Activated T-cell treated with anti-CD3 and anti-CD28 coated beads for 48 hours (primary cell): ENCODE data around the gene PABPN1L.

Experiments used
- DNase-seq: peaks from one replicate; pipeline ENCODE4 v3.0.0-alpha.2; 2020; ENCODE audit warnings: low read depth

The PABPN1L gene, protein sequence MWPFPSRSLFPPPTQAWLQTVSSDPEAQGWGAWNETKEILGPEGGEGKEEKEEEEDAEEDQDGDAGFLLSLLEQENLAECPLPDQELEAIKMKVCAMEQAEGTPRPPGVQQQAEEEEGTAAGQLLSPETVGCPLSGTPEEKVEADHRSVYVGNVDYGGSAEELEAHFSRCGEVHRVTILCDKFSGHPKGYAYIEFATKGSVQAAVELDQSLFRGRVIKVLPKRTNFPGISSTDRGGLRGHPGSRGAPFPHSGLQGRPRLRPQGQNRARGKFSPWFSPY

DNA sequence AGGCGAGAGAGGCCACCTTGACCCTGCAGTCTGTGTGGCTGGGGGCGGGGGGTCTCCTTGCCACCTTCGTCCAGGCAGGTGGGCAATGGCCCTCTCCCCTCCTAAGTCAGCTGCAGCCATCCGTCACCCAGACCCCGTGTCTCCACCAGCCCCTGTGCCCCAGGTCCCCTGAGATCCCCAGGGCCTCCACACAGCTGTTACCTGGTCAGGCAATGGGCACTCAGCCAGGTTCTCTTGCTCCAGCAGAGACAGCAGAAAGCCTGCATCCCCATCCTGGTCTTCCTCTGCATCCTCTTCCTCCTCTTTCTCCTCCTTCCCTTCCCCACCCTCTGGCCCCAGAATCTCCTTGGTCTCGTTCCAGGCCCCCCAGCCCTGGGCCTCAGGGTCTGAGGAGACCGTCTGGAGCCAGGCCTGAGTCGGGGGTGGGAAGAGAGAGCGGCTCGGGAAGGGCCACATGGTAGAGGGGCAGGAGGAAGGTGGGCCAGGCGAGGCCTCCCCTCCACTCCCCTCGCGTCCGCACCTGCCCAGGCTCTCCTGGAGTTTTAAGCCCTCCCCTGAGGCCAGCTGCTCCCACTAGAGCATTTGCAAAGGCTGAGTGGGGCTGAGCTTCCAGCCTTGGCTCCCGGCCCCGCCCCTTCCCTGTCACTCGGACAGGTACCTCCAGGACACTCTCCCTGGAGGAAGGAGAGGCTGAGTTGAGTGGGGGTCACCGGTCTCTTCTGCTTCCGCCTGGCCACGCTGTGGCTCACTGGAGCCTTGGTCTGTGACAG, at the start of gene PABPN1L:
Gene PABPN1L, minus strand, starts transcription at position 510 of the 770 bp plus-strand sequence. Its CDS starts 54 bp downstream, at position 456.
- DNase-seq = no peak

DNA sequence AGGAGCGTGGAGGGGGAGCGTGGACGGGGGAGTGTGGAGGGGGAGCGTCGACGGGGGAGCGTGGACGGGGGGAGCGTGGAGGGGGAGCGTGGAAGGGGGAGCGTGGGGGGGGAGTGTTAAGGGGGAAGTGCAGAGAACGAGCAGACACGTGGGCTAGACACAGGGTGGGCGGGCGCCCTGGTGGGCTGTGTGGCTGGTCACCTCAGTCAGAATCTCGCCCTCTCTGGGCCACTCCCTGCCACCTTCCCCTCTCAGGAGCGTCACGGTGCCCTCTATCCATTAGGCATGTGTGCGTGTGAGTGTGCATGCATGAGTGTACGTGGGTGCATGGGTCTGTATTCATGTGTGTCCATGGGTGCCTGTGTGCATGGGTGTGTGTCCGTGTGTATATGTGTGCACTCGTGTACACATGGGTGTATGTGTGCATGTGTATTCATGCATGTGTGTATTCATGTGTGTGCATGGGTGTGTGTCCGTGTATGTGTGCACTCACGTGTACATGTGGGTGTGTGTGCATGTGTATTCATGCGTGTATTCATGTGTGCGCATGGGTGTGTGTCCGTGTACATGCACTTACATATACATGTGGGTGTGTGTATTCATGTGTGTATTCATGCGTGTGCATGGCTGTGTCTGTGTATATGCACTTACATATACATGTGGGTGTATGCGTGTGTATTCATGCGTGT, 49.3 kb upstream of the PABPN1L start:
- no peak for DNase-seq

DNA sequence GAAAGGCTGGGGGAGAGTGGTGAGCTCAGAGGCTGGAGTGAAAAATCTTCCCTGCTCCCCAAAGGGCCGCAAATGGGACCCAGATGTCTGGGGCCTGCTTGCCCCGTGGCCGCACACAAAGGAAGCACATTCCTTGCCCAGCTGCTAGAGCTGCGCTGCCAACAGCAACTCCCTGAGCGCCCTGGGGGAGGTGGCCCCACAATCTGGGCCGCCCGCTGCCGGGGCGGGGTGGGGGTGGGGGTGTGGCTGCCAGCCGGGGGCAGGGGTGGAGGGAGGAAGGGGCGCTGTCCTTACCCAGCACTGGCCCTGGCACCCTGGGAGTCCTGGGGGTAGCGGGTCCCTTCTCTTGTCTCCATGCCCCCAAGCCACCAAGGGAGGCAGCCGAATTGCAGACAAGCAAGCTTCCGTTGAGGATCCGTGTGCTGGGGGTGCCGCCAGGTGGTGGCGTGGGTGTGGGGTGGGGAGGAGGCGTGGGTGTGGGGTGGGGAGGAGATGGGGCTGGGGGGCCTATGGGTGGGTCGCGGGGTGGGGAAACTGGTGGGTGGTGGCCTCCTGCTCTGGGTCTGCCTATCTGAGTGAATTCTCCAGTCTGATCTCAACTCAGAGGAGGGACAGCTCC, 48.4 kb upstream of the PABPN1L start:
- no peak for DNase-seq

DNA sequence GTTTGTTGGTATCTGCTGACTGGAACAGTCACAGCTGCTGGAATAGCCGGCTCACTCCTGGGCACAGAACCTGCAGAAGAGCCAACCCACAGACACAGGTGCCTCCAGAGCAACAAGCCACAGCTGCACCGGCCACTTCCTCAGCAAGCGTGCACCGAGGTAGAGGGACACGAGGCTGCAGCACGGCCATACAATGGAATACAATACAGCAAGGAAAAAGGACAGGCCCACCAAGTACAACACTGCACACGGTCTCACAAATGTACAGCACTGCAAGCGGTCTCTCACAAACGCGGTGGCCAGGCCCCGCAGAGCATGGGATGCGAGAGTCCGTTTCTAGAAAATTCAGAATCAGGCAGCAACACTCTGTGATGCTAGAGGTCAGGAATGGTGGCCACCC, 47.4 kb upstream of the PABPN1L start:
- no peak for DNase-seq

DNA sequence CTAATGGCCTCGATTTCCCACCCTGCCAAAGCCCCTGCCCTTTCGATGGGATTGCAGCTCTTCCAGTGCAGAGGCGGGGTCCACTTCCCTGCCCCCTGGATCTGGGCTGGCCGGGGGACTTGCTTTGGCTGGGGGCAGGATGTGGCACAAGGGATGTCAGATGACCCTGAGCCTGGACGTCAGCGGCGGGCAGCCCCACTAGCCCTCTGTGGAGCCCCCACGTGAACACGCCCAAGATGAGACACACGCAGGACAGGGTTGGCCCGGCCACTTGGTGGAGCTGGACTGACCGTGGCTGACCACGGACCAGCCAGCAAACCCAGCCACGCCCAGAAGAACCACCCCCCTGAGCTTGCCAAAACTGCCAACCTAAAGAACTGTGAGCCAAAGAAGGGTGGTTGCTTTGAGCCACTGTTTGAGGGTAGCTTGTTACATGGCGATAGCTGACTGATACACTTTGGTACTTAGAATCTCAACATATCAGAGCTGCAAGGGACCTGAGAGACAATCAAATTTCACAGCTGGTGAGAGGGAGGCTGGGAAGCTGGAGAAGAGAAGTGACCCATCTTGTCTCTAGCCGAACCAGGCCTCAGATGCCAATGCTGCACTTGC, 46.6 kb upstream of the PABPN1L start:
- DNase-seq = no peak

DNA sequence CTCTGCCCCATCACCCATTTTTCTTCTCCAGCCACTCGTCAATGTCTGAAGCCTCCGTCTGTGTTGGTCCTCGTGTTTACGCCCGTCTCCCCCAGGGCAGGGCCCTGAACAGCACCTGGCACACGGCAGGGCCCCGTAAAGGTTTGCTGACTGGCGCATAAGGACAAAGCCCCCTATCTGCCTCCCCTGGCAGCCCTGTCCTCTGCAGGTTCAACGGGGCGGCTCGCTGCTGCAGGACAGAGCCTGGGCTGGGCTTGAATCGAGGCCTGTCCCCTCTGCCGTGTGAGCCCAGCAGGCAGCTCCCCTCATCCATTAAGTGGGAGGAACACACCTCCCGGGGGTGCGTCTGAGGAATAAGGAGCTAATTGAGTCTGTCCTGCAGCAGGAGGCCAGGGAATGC, 46.1 kb upstream of the PABPN1L start:
- no peak for DNase-seq

DNA sequence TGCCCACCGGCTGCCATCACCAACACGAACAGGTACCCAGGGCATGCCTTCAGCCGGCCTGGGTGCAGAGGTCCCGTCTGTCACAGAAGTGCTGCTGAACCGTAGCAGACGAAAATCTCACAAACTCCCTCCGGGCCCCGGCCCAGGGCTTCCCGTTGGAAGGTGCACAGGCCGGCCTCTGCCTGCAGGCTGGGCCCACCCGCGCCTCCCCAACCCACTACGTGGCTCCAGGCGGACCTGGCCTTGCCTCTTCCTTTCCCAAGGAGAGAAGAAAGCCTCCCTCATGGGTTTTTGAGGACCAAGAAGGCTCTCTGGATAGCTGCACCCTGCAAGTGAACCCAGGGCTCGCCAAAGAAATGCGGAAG, 45.5 kb upstream of the PABPN1L start:
- DNase-seq = no peak

DNA sequence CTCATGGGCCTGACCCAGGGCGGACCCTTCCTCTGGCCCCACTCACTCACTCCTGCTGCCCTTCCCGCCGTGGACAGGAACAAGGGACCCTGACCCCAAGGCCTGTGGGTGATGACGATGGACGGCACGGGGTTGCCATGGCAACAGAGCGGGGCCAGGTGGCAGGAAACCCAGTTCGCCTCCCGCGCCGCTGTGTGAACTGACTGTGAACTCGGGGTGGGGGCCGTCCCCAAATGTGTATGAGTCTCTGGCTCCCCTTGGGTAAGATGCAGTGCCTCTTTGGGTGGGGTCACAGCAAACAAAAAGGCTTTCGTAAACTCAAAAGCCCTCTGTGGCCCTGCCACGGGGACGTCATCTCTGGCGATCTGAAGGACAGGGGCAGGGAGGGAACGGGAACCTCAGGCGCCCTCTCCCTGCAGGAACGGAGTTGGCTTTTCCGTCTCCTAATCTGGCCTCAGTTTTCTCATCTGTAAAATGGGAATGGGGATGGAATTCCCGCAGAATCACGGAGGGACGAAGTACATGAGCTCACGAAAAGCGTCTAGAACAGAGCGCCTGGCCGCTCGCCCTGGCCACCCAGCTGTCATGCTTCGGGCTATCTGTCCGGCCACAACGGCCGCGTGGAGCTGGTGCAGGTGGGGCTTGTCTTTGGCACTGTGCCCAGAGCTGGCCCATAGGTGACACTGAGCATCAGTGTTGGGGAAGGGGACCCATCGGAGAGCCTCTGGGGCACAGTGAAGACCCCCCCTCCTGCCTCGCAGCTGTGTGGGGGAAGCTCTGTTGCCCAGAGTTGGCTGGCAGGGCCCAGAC, 44.9 kb upstream of the PABPN1L start:
- DNase-seq = no peak

DNA sequence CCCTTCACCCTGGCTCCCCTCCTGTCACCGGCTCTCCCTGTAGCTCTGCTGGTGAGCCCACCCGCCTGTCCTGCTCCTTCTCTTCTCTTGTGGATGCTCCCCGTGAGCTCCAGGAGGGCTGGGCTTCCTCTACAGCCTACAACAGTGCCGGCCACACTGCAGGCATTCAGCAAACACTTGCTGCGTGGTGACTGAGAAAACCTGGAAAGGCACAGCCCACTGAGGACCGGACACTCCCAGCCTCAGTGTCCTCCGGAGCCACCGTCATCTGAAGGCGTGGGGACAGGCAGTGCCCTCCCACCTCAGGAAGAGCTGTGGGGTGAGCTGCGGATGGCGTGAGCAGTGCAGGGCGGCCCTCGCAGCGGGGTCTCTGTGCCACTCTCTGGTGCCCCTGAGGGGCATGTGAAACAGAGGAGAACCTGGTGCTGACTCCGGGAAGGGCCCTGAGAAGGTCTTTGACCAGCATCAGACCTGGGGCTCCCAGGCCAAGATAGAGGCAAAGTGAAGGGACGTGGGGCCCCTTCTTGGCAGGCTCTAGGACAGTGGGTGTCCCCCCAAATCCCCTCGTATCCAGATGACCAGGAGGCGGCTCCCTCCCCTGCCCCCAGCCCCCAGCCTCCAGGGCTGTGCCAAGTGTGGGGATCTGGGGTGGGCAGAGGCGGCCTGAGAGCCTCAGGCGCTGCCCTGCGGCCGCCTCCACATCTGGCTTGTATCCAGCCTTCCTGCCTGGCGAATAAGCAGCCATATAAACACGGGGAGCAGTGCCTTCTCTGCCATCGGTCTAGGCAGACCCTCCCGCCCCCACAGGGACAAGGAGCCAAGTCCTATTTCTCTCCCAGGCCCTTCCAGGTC, 44.0 kb upstream of the PABPN1L start:
- no peak for DNase-seq

DNA sequence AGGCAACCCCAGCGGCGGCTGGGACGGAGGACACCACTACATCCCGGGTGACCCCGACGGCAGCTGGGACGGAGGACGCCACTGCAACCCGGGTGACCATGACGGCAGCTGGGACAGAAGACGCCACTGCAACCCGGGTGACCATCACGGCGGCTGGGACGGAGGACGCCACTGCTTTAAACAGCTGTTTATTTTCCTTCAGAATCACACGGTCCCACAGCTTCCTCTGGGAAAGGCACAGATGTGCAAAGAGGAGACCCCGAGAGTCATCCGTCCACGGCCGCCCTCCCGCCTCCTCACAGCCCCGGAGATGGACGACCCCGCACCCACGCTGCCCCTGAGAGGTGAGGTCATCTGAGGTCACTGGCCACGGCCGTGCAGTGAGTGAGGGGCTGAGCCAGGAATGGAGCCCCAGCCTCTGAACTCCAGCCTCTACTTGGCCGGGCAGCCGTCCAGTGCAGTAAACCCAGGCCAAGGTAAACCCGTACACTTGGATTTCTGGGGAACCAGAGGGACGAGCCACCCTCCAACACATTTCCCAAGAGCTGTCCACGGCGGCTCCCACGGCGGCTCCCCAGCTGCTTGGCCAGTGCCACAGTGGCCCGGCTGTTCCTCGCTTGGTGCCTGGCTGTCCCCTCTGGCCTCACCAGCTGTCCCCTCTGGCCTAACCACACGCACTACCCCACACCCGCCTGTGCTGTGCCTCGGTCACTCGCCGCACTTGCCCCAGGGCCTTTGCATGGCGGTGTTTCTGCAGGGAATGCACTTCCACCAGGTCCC, 43.2 kb upstream of the PABPN1L start:
- DNase-seq = no peak

DNA sequence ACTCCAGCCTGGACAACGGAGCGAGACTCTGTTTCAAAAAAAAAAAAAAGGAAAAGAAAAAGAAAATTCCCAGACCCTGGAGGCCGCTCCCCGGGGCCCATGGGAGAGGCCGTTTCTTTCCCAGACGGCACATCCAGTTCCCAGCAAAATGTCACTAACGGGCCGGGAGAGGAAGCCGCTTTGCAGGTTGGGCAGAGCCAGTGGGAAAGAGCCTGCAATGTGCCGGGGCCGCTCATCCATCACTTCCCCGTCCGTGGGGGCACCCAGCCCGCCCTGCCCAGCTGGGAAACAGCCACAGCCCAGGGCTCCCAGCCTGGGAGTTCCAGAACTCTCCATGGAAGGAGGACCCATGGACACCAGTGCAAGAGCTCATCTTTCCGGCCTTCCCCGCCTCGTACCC, 41.8 kb upstream of the PABPN1L start:
- DNase-seq = no peak

DNA sequence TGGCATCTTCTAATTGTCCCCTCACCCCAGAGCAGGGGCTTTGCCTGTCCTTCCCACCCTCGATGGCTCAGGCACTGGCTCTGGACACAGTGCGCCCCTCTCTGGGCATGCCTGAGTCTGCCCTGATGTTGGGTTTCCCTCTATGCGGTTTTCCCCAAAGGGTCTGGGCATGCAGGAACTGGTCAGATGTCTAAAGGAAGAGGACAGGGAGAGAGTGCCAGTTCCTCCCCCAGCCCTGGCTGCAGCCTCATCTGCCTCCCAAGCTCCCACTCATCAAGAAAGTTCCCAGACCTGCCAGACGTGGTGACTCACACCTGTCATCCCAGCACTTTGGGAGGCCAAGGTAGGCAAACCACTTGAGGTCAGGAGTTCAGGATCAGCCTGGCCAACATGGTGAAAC, 41.3 kb upstream of the PABPN1L start:
- DNase-seq = no peak

DNA sequence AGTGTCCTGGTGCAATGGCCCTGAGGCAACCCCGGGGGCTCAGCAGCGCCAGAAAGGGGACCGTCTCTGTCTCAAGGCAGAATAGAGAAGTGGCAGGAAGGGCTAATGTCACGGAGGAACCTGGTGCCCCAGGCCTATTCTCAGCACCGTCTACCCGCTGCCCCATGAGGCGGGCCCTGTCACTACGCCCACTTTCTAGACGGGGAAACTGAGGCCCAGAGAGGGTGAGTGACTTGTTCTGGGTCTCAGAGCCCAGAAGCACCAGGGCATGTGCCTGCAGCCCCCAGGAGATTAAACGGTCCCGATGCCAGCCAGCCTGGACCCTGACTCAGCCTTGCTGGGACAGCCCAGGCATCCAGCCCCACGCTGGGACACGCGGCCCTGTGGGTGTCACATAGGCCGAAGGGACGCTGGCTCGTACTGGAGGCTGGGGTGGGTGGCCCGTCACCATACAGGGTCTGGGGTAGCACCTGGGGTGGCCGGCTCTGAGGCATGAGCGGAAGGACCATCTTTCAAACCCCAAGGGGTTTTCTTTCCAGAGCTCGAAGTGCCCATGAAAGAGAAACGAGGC, 40.2 kb upstream of the PABPN1L start:
- no peak for DNase-seq

DNA sequence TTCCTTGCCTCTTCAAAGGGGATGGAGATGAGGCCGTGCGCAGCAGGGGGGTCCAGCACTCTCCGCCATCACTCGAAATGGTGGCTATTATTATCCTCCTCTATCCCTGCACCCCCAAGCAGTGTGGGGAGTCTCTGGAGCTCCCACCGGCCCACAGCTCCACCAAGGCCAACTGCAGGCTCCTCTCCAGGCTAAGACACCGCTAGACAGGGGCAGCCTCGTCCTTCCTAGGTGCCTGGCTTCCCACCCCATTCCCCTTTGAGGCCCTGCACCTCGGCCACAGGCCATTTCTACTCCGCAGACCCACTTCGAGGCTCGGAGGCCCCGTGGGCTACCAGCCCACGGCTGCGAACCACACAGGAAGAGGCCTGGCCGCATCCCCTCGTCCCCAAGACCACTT, 39.6 kb upstream of the PABPN1L start:
- DNase-seq = no peak

DNA sequence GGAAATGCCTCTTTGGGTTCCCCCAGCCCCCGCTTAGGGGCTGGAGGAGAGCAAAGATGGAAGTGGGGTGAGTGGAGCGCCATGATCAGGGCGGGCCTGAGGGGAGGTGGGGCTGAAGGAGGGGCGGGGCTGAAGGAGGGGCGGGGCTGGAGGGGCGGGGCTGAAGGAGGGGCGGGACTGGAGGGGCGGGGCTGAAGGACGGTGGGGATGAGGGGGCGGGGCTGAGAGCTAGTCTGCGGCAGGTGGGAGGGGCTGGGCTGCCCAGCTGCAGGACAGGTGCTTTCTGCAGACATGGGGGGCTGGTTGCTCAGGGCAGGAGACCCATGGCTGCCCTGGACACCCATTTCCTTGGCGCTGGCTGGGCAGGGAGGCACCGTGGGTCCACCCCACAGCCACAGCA, 39.1 kb upstream of the PABPN1L start:
- DNase-seq = peak; percentile 10

DNA sequence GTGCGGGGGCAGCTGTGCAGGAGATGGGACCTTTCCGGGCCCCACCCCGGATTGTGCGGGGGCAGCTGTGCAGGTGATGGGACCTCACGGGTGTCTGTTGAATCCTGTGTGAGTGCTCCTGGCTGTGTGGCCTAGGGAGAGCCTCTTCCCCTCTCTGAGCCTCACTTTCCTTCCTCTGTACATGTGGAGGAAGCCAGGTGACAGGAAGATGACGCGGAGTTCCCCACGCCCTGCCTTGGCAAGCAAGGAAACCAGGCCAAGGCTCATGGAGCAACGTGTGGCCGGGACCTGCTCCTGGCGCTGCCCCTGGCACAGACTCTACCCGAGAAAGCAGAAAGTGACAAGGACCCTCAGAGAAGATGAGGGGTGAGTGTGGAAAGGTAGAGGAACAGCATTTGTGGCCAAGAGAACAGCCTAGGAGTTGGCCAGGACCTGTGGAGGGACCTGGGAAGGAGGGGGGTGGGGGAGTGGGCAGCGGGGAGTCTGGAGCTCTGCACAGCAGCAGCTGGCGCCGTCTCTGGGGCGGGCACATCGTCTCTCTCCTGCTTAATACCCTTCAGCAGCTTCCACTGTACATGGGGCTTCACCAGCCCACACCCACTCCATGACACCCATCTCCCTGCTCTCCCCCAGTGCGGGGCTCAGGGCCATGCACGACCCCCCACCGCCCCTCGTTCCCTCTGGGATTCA, 38.4 kb upstream of the PABPN1L start:
- no peak for DNase-seq

DNA sequence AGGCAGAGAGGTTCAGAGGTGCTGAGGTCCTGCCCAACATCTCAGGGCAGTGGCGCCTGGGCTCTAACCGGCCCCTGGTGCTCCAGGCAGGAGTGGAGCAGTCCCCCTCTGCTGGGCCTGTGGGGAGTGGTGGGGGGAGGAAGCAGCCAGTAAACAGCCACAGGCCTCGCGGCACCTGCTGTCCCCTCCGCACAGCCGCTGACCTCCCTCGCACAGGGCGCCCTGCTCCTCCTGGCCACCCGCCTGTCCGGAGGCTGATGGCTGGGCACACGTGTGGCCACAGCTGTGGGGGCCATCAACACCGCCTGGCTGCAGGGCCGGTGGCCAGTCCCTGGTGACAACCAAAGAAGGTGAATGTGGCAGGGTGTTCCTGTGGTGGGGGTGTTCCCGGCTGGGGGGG, 36.8 kb upstream of the PABPN1L start:
- DNase-seq = no peak

DNA sequence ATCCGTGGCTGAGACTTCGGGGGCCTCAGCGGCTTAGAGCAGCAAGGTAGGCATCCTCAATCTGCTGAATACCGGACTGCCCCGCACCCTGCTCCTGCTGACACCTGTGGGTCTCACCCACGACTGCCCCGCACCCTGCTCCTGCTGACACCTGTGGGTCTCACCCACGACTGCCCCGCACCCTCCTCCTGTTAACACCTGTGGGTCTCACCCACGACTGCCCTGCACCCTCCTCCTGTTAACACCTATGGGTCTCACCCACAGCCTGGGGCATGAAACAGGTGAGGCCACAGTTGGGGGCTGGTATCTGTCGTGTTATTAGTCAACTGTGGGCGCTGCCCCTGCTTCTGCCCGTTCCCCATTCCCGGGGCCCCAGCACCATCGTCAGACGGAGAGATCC, 36.3 kb upstream of the PABPN1L start:
- DNase-seq = no peak
